Thyroid gland (tissue), 4 donors: ENCODE results near the gene KIF13A. TPM values are rescaled to one million over a fixed set of nuclear protein-coding genes. Genes with fewer than 3 reads are reported as not detected.
"Not testable (repeated sequence)": the region's sequence is repeated elsewhere in the genome, so short reads cannot be mapped to it uniquely, and the experiment has no call there.

ENCODE experiments used
- DNase-seq, 2 donors: peaks; one replicate each; pipeline ENCODE4 v3.0.0-alpha.2; 2019
- H3K27ac ChIP-seq, 3 donors: fragments of 200-600 bp; sonication (generic); 1 replicate in 2 of 3; 2 replicates in 1 of 3; pipeline ENCODE4 v1.5.1; 2016 to 2019; ENCODE audit warnings: mild to moderate bottlenecking in 1 of 3, moderate library complexity in 1 of 3
- H3K27me3 ChIP-seq: fragments of 200-600 bp; sonication (generic); one replicate; pipeline ENCODE4 v1.5.1; 2019
- H3K36me3 ChIP-seq, 2 donors: fragments of 200-600 bp; sonication (generic); one replicate each; pipeline ENCODE4 v1.5.1; 2016 to 2019
- H3K4me1 ChIP-seq, 2 donors: fragments of 200-600 bp; sonication (generic); one replicate each; pipeline ENCODE4 v1.5.1; 2017 to 2019
- H3K4me3 ChIP-seq, 3 donors: fragments of 200-600 bp; sonication (generic); replicated peaks in 1 of 3; 1 replicate in 2 of 3; 2 replicates in 1 of 3; pipeline ENCODE4 v1.5.1; 2016; ENCODE audit warnings: mild to moderate bottlenecking in 1 of 3
- H3K9me3 ChIP-seq: fragments of 200-600 bp; sonication (generic); one replicate; pipeline ENCODE4 v1.5.1; 2017
- CTCF ChIP-seq, 6 experiments: fragments of 200-600 bp in 3 of 6; fragments of 450-650 bp in 3 of 6; sonication (generic) in 3 of 6; IDR thresholded peaks; one replicate each; pipeline ENCODE4 v1.5.1; 2016 to 2019; ENCODE audit warnings: antibody characterized with exemption in 6 of 6, mild to moderate bottlenecking in 2 of 6, inconsistent platforms in 1 of 6, moderate library complexity in 1 of 6
- POLR2A ChIP-seq, 2 donors: fragments of 450-650 bp; IDR thresholded peaks; one replicate each; pipeline ENCODE4 v1.6.1; 2017; ENCODE audit warnings: antibody characterized with exemption in 2 of 2, mild to moderate bottlenecking in 2 of 2, moderate library complexity in 1 of 2
- WGBS, 2 donors: methylation state at CpG; one replicate each; pipeline ENCODE4 v1.1.5; 2017; 5-methylcytosine and 5-hydroxymethylcytosine counted together
- intact Hi-C: fragments of 100-400 bp; cut with DNase I; formaldehyde crosslinking; loops from one replicate; pipeline ENCODE4 v1.15.1; 2023
- total RNA-seq, 4 donors: library from RNA; depleted of rRNA; stranded (reverse); fragments of >200 nt; gene quantifications; one replicate each; pipeline ENCODE4 v1.2.3, GENCODE V29; 2016

Gene KIF13A
- total RNA-seq, 4 donors from 2014 or later = 40.7 to 79.8 (median 66.4) TPM

DNA sequence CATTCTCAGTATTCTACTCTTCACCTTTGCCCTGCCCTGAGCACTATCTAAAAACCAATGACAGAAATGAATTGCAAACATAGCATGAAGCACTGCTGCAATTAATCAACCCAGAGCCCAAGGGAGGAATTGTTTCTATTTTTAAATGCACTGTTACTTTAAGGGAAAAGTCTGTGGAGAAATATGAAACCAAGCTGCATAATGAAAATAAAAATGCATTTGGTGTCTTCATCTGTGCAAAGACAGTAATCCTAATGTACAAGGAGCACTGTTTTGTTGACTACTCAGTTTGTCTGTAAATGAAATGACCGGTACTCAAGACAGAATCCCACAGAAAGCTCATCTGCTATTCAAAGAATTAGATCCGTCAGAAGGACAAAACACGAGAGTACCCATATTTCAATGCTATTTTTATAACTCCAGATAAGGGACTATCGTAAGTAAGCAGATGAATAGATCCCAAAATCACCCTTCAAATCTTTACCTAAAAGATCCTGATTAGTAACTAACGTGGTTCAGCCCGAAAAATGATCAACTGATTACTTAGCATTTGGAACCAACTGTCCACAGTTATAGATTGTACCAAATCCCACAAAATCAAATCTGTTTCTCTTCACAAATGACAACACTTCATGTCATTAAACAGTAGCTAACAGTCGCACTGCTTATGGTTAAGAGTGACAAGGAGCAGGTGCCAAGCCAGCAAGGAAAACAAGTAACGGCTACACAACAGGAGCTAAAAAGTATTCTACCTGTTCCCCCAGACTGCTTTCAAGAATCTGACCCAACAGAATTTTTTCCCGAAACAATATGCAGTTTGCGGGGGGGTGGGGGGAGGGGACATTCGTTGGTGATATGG, 2.4 kb downstream of the KIF13A start:
- H3K4me1 ChIP-seq = peaks cover 25 to 33% of the 10 kb centered on the region in 2 donors

DNA sequence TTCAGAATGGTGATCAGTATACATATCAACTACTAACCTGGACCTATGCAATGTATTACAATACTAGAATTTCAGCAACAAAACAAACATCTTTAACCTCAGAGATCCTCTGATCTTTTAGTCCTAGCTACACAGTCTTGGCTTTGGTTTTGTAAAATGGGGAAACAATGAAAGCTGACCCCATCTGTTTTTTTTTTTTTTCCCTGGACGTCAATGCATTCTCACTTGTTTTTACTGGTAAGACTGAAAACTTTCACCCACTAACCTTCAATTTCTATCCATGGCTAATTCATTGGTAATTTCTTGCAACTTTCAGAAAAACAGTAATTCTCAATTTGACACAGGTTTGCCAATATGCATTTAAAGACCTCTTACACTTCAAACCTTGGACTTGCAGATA, 3.0 kb downstream of the KIF13A start:
- TF ChIP-seq CTCF (IDR thresholded peaks at IDR 0.05) (no peak), POLR2A (IDR thresholded peaks at IDR 0.05) (no peak)
- Histone ChIP-seq H3K9me3 (no peaks in the 10 kb centered on the region), H3K36me3 (no peaks in the 10 kb centered on the region), H3K27me3 (no peaks in the 10 kb centered on the region), H3K27ac (peak overlapping the region in 1 of 3 donors; percentile 41), H3K4me3 (no peak overlapping the region), H3K4me1 (peaks cover 25 to 33% of the 10 kb centered on the region in 2 donors)
- WGBS, 2 donors = 12 to 13% methylated on average over 1 of the region's 1 CpG
- intact Hi-C loops = no loop called here
- DNase-seq = no peak

More for the DNA sequence above, 2.4 kb downstream of the KIF13A start:
- Histone ChIP-seq H3K27me3 (no peaks in the 10 kb centered on the region), H3K27ac (peak overlapping the region in 2 of 3 donors; percentile 41 to 47), H3K4me3 (peak overlapping the region in 1 of 3 donors; percentile 54), H3K9me3 (no peaks in the 10 kb centered on the region), H3K36me3 (no peaks in the 10 kb centered on the region)
- peak; percentile 16 to 19 for DNase-seq
- intact Hi-C loops = no loop called here
- TF ChIP-seq CTCF (IDR thresholded peaks at IDR 0.05) (no peak), POLR2A (IDR thresholded peaks at IDR 0.05) (no peak)
- 33 to 34% methylated on average over 11 of the region's 11 CpGs for WGBS, 2 donors

DNA sequence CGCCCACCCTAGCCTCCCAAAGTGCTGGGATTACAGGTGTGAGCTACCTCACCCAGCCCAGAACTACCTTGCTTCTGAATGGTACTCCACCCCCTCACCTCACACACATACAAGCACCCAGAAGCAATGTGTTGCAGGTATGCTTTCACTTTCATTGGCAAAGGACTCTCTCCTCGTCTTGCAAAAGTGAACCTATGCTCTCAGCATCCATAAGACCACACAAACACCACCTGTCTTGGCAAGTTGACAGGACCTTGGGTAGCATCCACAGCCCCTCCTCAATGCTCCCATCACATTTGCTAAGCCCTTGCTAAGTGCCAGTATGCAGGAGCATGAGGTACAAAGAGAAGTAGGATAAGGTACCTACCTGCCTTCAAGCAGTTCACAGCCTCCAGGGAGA, 3.7 kb downstream of the KIF13A start:
- 61 to 77% methylated on average over 2 of the region's 2 CpGs for WGBS, 2 donors
- intact Hi-C loops = no loop called here
- peaks cover 25 to 33% of the 10 kb centered on the region in 2 donors for H3K4me1 ChIP-seq

DNA sequence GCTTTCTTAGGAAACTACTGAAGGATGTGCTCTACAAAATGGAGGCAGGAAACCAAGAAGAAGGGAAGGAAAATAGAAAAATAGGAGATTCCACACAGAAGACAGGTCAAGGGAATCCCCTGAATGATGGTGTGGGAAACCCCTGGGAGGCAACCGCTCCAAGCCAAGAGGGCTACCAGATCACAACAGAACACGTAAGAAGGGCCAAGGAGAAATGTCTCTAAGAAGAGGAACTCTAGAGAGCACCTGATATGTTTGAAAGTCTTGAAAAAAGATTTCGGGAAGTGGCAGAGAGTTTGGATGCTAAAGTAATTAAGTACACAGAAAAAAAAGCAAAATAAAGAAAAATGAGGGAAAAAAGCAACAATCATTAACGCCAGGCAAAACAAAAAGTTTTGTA, 7.1 kb downstream of the KIF13A start:
- TF ChIP-seq POLR2A (IDR thresholded peaks at IDR 0.05) (no peak), CTCF (IDR thresholded peaks at IDR 0.05) (no peak)
- H3K9me3 ChIP-seq = no peaks in the 10 kb centered on the region
- no peak for DNase-seq
- no peak overlapping the region for H3K4me3 ChIP-seq
- whole genome bisulfite sequencing, 2 donors = 92 to 96% methylated on average over 3 to 4 of the region's 4 CpGs
- no peaks in the 10 kb centered on the region for H3K36me3 ChIP-seq
- intact Hi-C loops = no loop called here
- H3K27me3 ChIP-seq = no peaks in the 10 kb centered on the region
- H3K4me1 ChIP-seq = peaks cover 16 to 26% of the 10 kb centered on the region in 2 donors
- no peak overlapping the region for H3K27ac ChIP-seq

More for the DNA sequence above, 3.7 kb downstream of the KIF13A start:
- no peak for DNase-seq
- H3K36me3 ChIP-seq = no peaks in the 10 kb centered on the region
- H3K27ac ChIP-seq = no peak overlapping the region
- H3K4me3 ChIP-seq = no peak overlapping the region
- no peaks in the 10 kb centered on the region for H3K27me3 ChIP-seq
- H3K9me3 ChIP-seq = no peaks in the 10 kb centered on the region
- TF ChIP-seq POLR2A (IDR thresholded peaks at IDR 0.05) (no peak), CTCF (IDR thresholded peaks at IDR 0.05) (no peak)

DNA sequence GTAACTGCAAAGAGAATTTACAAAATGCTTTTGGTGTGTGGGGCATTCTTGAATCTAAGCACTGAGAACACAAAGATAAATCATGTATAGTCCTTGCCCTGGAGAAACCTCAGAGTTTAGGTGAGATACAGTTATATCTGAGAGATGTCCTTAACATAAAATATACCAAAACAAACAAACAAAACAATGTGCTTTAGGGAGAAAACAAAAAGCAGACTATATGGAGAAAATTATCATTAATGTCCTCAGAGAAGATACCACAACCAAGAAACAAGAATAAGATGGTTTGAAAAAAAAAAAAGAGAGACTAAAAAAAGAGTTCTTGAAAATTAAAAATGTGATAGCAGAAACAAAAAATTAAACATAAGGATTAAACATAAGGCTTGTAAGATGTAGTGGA, 8.0 kb downstream of the KIF13A start:
- no peak for DNase-seq
- Histone ChIP-seq H3K9me3 (no peaks in the 10 kb centered on the region), H3K27me3 (no peaks in the 10 kb centered on the region), H3K36me3 (no peaks in the 10 kb centered on the region), H3K27ac (no peak overlapping the region), H3K4me3 (no peak overlapping the region), H3K4me1 (peaks cover 8 to 18% of the 10 kb centered on the region in 2 donors)
- intact Hi-C loops = no loop called here
- TF ChIP-seq POLR2A (IDR thresholded peaks at IDR 0.05) (no peak), CTCF (IDR thresholded peaks at IDR 0.05) (no peak)

DNA sequence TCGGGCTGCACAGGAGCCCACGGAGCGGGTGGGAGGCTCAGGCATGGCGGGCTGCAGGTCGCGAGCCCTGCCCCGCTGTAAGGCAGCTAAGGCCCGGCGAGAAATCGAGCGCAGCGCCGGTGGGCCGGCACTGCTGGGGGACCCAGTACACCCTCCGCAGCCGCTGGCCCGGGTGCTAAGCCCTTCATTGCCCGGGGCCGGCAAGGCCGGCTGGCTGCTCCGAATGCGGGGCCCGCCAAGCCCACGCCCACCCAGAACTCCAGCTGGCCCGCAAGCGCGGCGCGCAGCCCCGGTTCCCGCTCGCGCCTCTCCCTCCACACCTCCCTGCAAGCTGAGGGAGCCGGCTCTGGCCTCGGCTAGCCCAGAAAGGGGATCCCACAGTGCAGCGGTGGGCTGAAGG, 11.2 kb downstream of the KIF13A start:
- H3K4me1 ChIP-seq = peaks cover 12 to 15% of the 10 kb centered on the region in 2 donors
- H3K36me3 ChIP-seq, H3K27me3 ChIP-seq, intact Hi-C loops, DNase-seq, H3K4me3 ChIP-seq, H3K9me3 ChIP-seq, H3K27ac ChIP-seq: not testable (repeated sequence)
- WGBS, 2 donors = 98 to 99% methylated on average over 17 to 25 of the region's 36 CpGs
